IMR-90 (cell line): ENCODE results near the gene PDE4A. TPM values are rescaled to one million over a fixed set of nuclear protein-coding genes. Genes with fewer than 3 reads are reported as not detected.

ENCODE experiments used
- ATAC-seq: fragments of 200-7000 bp; cut with Tn5 transposase; 2 replicates; pipeline ENCODE4 v1.9.1; 2020; ENCODE audit warnings: low read depth, mild to moderate bottlenecking, moderate library complexity
- BruUV-seq: library from RNA; stranded (reverse); fragments of 400-500 nt; replicated peaks from 2 replicates; lab custom pipeline; 2021; lab: Mats Ljungman, UMichigan
- CTCF ChIA-PET: fragments of 300-600 bp; formaldehyde crosslinking; extraction: SDS; loops from one replicate; lab custom pipeline; 2021; ENCODE audit warnings: antibody characterized with exemption; lab: Yijun Ruan, JAX
- POLR2A ChIA-PET: fragments of 300-600 bp; sonication (Branson Sonifier 250); formaldehyde crosslinking; loops from one replicate; lab custom pipeline; 2022; ENCODE audit warnings: antibody characterized with exemption; ENCODE audit not compliant: unreplicated experiment; lab: Charles Lee
- DNase-seq: peaks from one replicate; pipeline ENCODE4 v3.0.0; 2013
- H2AFZ ChIP-seq: replicated peaks from 2 replicates; pipeline ENCODE3; 2013; ENCODE audit warnings: low read length, mild to moderate bottlenecking; ENCODE audit not compliant: poor library complexity
- H2AK5ac ChIP-seq: 2 replicates; pipeline ENCODE4 v1.6.1; 2013; ENCODE audit warnings: low read depth, low read length, inconsistent platforms
- H2AK9ac ChIP-seq: replicated peaks from 2 replicates; pipeline ENCODE3; 2013; ENCODE audit warnings: mild to moderate bottlenecking, low read depth, low read length, moderate library complexity; ENCODE audit not compliant: poor library complexity
- H2BK120ac ChIP-seq: 2 replicates; pipeline ENCODE4 v1.6.1; 2013; ENCODE audit warnings: low read depth, low read length, inconsistent platforms
- H2BK15ac ChIP-seq: 3 replicates; pipeline ENCODE4 v1.6.1; 2013; ENCODE audit warnings: low read depth, low read length, inconsistent platforms
- H2BK20ac ChIP-seq: 2 replicates; pipeline ENCODE4 v1.6.1; 2013; ENCODE audit warnings: low read depth, mild to moderate bottlenecking, inconsistent platforms, low read length, moderate library complexity
- H2BK5ac ChIP-seq: 2 replicates; pipeline ENCODE4 v1.6.1; 2013; ENCODE audit warnings: mild to moderate bottlenecking, low read depth, low read length, inconsistent platforms; ENCODE audit not compliant: poor library complexity, severe bottlenecking
- H3K14ac ChIP-seq: replicated peaks from 2 replicates; pipeline ENCODE4 v1.6.1; 2013; ENCODE audit warnings: low read depth, low read length, inconsistent platforms
- H3K18ac ChIP-seq: 2 replicates; pipeline ENCODE4 v1.6.1; 2013; ENCODE audit warnings: low read depth, low read length, control low read depth
- H3K23ac ChIP-seq: 2 replicates; pipeline ENCODE4 v1.6.1; 2013; ENCODE audit warnings: low read depth, low read length, inconsistent platforms
- H3K27ac ChIP-seq: 2 replicates; pipeline ENCODE4 v1.5.1; 2013; ENCODE audit warnings: mild to moderate bottlenecking, control low read depth, low read length; ENCODE audit not compliant: insufficient read depth
- H3K27me3 ChIP-seq: 2 replicates; pipeline ENCODE4 v1.6.1; 2013; ENCODE audit warnings: low read length; ENCODE audit not compliant: control insufficient read depth, insufficient read depth
- H3K36me3 ChIP-seq: 2 replicates; pipeline ENCODE4 v1.6.1; 2013; ENCODE audit warnings: low read length, mixed read lengths; ENCODE audit not compliant: control insufficient read depth, insufficient read depth
- H3K4ac ChIP-seq: 2 replicates; pipeline ENCODE4 v1.6.1; 2013; ENCODE audit warnings: low read depth, low read length, inconsistent platforms
- H3K4me1 ChIP-seq: 2 replicates; pipeline ENCODE4 v1.6.1; 2013; ENCODE audit warnings: low read length, mixed read lengths; ENCODE audit not compliant: control insufficient read depth, insufficient read depth
- H3K4me2 ChIP-seq: 2 replicates; pipeline ENCODE4 v1.6.1; 2013; ENCODE audit warnings: low read depth, mild to moderate bottlenecking, control low read depth, low read length, moderate library complexity
- H3K4me3 ChIP-seq: 2 replicates; pipeline ENCODE4 v1.5.1; 2013; ENCODE audit warnings: low read depth, mild to moderate bottlenecking, control low read depth, low read length, moderate library complexity; ENCODE audit not compliant: insufficient read depth
- H3K56ac ChIP-seq: 2 replicates; pipeline ENCODE4 v1.6.1; 2013; ENCODE audit warnings: low read length, inconsistent platforms; ENCODE audit not compliant: insufficient read depth; ENCODE audit errors: extremely low read depth
- H3K79me1 ChIP-seq, 2 experiments: 2 replicates each; pipeline ENCODE4 v1.6.1; 2013; ENCODE audit warnings: low read length in 2 of 2, inconsistent platforms in 1 of 2, low read depth in 1 of 2
- H3K9ac ChIP-seq: 2 replicates; pipeline ENCODE4 v1.6.1; 2013; ENCODE audit warnings: low read depth, low read length, control low read depth
- H3K9me1 ChIP-seq: 2 replicates; pipeline ENCODE4 v1.6.1; 2013; ENCODE audit warnings: low read length, inconsistent platforms; ENCODE audit not compliant: insufficient read depth
- H3K9me3 ChIP-seq: 2 replicates; pipeline ENCODE4 v1.6.1; 2013; ENCODE audit warnings: low read length; ENCODE audit not compliant: control insufficient read depth, insufficient read depth
- H4K20me1 ChIP-seq: 2 replicates; pipeline ENCODE4 v1.6.1; 2013; ENCODE audit warnings: low read length, inconsistent platforms; ENCODE audit not compliant: insufficient read depth
- H4K5ac ChIP-seq: 2 replicates; pipeline ENCODE4 v1.6.1; 2013; ENCODE audit warnings: mild to moderate bottlenecking, low read depth, low read length, control low read depth
- H4K8ac ChIP-seq, 2 experiments: 2 replicates each; pipeline ENCODE4 v1.6.1; 2013; ENCODE audit warnings: low read depth in 2 of 2, low read length in 2 of 2, control low read depth in 1 of 2, inconsistent platforms in 1 of 2
- H4K91ac ChIP-seq: 2 replicates; pipeline ENCODE4 v1.6.1; 2013; ENCODE audit warnings: low read depth, low read length, inconsistent platforms; ENCODE audit not compliant: insufficient read depth
- BHLHE40 ChIP-seq: fragments of 150-350 bp; IDR thresholded peaks from 2 replicates; pipeline ENCODE4 v1.6.1; 2016; ENCODE audit warnings: mild to moderate bottlenecking, low read depth, low read length
- CEBPB ChIP-seq: IDR thresholded peaks from 2 replicates; pipeline ENCODE4 v1.6.1; 2012; ENCODE audit warnings: low read depth, low read length, improper control_type of control experiment
- CHD1 ChIP-seq: IDR thresholded peaks from 2 replicates; pipeline ENCODE4 v1.6.1; 2012; ENCODE audit warnings: low read depth, low read length, improper control_type of control experiment
- FOS ChIP-seq: fragments of 150-350 bp; IDR thresholded peaks from 2 replicates; pipeline ENCODE4 v1.6.1; 2016; ENCODE audit warnings: low read depth, low read length
- MAFK ChIP-seq: IDR thresholded peaks from 2 replicates; pipeline ENCODE4 v1.6.1; 2012; ENCODE audit warnings: low read depth, low read length, improper control_type of control experiment
- MAZ ChIP-seq: IDR thresholded peaks from 2 replicates; pipeline ENCODE4 v1.6.1; 2012; ENCODE audit warnings: low read depth, mild to moderate bottlenecking, low read length, improper control_type of control experiment, moderate library complexity, borderline replicate concordance
- MXI1 ChIP-seq: IDR thresholded peaks from 2 replicates; pipeline ENCODE4 v1.6.1; 2012; ENCODE audit warnings: low read depth, mild to moderate bottlenecking, low read length, moderate library complexity, borderline replicate concordance
- NFE2L2 ChIP-seq: fragments of 150-350 bp; IDR thresholded peaks from 2 replicates; pipeline ENCODE4 v1.6.1; 2016; ENCODE audit warnings: low read depth, mild to moderate bottlenecking, low read length
- POLR2A ChIP-seq: IDR thresholded peaks from 2 replicates; pipeline ENCODE4 v1.6.1; 2012; ENCODE audit warnings: mild to moderate bottlenecking, low read depth, low read length
- RAD21 ChIP-seq: IDR thresholded peaks from 2 replicates; pipeline ENCODE4 v1.6.1; 2012; ENCODE audit warnings: low read length, improper control_type of control experiment
- RCOR1 ChIP-seq: IDR thresholded peaks from 2 replicates; pipeline ENCODE4 v1.6.1; 2012; ENCODE audit warnings: mild to moderate bottlenecking, low read length, improper control_type of control experiment; ENCODE audit not compliant: insufficient replicate concordance
- RFX5 ChIP-seq: IDR thresholded peaks from 2 replicates; pipeline ENCODE4 v1.8.0; 2012; ENCODE audit warnings: low read depth, mild to moderate bottlenecking, low read length, moderate library complexity
- SMC3 ChIP-seq: fragments of 150-350 bp; IDR thresholded peaks from 2 replicates; pipeline ENCODE4 v1.6.1; 2016; ENCODE audit warnings: low read depth, mild to moderate bottlenecking, antibody characterized with exemption, low read length, moderate library complexity
- WGBS, 2 experiments: methylation state at CpG; one replicate each; pipeline versions ENCODE4 v1.1.5 to v1.1.7; 2013; ENCODE audit warnings: missing lambda C conversion rate in 2 of 2; ENCODE audit not compliant: insufficient read length in 1 of 2; ENCODE audit errors: extremely low coverage in 2 of 2; 5-methylcytosine and 5-hydroxymethylcytosine counted together
- dilution Hi-C: fragments of 300-500 bp; cut with HindIII; formaldehyde crosslinking; loops from one replicate; pipeline ENCODE4 v1.14.3; 2018; ENCODE audit warnings: low sequenced_read_pairs; ENCODE audit not compliant: unreplicated experiment
- in situ Hi-C: fragments of 300-500 bp; cut with MboI; formaldehyde crosslinking; loops from 3 replicates; pipeline ENCODE4 v1.14.3; 2019; ENCODE audit warnings: low sequenced_read_pairs, inconsistent platforms, mixed read lengths
- intact Hi-C: fragments of 100-400 bp; cut with micrococcal nuclease; formaldehyde crosslinking; loops from 2 replicates; pipeline ENCODE4 v1.10.0; 2022
- polyA plus RNA-seq, 3 experiments: library from polyadenylated mRNA; depleted of rRNA; stranded (reverse); fragments of >200 nt; gene quantifications; 2 replicates each; pipeline ENCODE4 v1.2.3, GENCODE V29; 2012; ENCODE audit warnings: low replicate concordance in 1 of 3
- total RNA-seq: library from RNA; depleted of rRNA; stranded (reverse); fragments of >200 nt; gene quantifications from 2 replicates; pipeline ENCODE4 v1.2.3, GENCODE V29; 2012
- TF ChIP-seq, protein P1 (sequence below): fragments of 150-350 bp; IDR thresholded peaks from 2 replicates; pipeline ENCODE4 v1.6.1; 2016; ENCODE audit warnings: low read depth, mild to moderate bottlenecking, low read length, moderate library complexity, borderline replicate concordance
- TF ChIP-seq, protein P2 (sequence below): conservative IDR thresholded peaks from 2 replicates; pipeline ENCODE4 v1.5.1; 2012; ENCODE audit warnings: mild to moderate bottlenecking, low read depth, low read length, improper control_type of control experiment
- TF ChIP-seq, protein P3 (sequence below): fragments of 150-350 bp; IDR thresholded peaks from 2 replicates; pipeline ENCODE4 v1.6.1; 2017; ENCODE audit warnings: mild to moderate bottlenecking, antibody characterized with exemption, low read length, low read depth

The PDE4A gene
- total and polyA plus RNA-seq, 2 of the 4 experiments (the other 2 are of a cell fraction): 1.8 to 7.0 TPM

DNA sequence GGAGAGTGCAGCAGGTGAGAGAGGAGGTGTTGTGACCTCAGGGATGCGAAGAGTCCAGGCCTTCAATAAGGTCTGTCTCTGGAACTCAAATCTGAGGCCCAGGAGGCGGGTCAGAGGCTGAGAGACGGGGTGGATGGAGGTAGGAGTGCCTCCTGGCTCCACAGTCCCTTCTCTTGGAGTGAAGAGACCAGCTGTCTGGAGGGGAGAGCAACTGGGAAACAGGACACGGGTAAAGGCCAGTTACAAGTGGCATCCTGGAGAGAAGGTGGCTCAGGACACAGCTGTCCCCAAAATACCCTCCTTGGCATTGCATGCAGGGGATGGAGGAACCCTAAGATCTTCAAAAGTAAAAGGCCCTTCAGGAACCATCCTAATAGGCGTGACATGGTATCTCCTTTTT, 19.2 kb downstream of the PDE4A start:
- Histone ChIP-seq H2BK20ac (no peak overlapping the region), H2AK9ac (no peak overlapping the region), H3K27ac (no peak overlapping the region), H4K8ac (no peak overlapping the region), H4K20me1 (no peaks in the 10 kb centered on the region; the same call in 1 of the 2 replicates), H3K27me3 (no peaks in the 10 kb centered on the region), H2AK5ac (no peak overlapping the region), H3K4ac (no peak overlapping the region), H3K9me3 (no peaks in the 10 kb centered on the region), H4K5ac (no peak overlapping the region), H4K91ac (no peak overlapping the region), H3K9ac (no peak overlapping the region), H3K9me1 (no peaks in the 10 kb centered on the region), H2AFZ (no peak overlapping the region), H3K79me1 (peaks cover 8 to 29% of the 10 kb centered on the region in 2 experiments; a peak in 3 of 4 replicates), H2BK5ac (no peak overlapping the region), H3K4me1 (no peaks in the 10 kb centered on the region), H3K23ac (no peak overlapping the region), H3K56ac (no peak overlapping the region), H3K14ac (no peak overlapping the region), H3K36me3 (no peaks in the 10 kb centered on the region), H2BK15ac (no peak overlapping the region), H3K4me3 (no peak overlapping the region), H2BK120ac (no peak overlapping the region), H3K4me2 (no peak overlapping the region), H3K18ac (no peak overlapping the region)
- ATAC-seq (no peak), DNase-seq (no peak)
- WGBS, 2 experiments: 80% methylated on average over 1 of the region's 5 CpGs; no CpG with 5 or more reads in 1 of the 2 experiments
- intact Hi-C loops (no loop called here), dilution Hi-C loops (no loop called here), in situ Hi-C loops (no loop called here)
- no TSS peak for BruUV-seq
- TF ChIP-seq CHD1 (no peak), MAFK (no peak), RFX5 (no peak), RAD21 (no peak), MAZ (no peak), BHLHE40 (no peak), POLR2A (no peak), RCOR1 (no peak), FOS (no peak), SMC3 (no peak), MXI1 (no peak), CEBPB (no peak), NFE2L2 (no peak)
- TF ChIP-seq, protein P1, sequence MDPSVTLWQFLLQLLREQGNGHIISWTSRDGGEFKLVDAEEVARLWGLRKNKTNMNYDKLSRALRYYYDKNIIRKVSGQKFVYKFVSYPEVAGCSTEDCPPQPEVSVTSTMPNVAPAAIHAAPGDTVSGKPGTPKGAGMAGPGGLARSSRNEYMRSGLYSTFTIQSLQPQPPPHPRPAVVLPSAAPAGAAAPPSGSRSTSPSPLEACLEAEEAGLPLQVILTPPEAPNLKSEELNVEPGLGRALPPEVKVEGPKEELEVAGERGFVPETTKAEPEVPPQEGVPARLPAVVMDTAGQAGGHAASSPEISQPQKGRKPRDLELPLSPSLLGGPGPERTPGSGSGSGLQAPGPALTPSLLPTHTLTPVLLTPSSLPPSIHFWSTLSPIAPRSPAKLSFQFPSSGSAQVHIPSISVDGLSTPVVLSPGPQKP: no peak
- TF ChIP-seq, protein P2, sequence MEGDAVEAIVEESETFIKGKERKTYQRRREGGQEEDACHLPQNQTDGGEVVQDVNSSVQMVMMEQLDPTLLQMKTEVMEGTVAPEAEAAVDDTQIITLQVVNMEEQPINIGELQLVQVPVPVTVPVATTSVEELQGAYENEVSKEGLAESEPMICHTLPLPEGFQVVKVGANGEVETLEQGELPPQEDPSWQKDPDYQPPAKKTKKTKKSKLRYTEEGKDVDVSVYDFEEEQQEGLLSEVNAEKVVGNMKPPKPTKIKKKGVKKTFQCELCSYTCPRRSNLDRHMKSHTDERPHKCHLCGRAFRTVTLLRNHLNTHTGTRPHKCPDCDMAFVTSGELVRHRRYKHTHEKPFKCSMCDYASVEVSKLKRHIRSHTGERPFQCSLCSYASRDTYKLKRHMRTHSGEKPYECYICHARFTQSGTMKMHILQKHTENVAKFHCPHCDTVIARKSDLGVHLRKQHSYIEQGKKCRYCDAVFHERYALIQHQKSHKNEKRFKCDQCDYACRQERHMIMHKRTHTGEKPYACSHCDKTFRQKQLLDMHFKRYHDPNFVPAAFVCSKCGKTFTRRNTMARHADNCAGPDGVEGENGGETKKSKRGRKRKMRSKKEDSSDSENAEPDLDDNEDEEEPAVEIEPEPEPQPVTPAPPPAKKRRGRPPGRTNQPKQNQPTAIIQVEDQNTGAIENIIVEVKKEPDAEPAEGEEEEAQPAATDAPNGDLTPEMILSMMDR: no peak
- TF ChIP-seq, protein P3, sequence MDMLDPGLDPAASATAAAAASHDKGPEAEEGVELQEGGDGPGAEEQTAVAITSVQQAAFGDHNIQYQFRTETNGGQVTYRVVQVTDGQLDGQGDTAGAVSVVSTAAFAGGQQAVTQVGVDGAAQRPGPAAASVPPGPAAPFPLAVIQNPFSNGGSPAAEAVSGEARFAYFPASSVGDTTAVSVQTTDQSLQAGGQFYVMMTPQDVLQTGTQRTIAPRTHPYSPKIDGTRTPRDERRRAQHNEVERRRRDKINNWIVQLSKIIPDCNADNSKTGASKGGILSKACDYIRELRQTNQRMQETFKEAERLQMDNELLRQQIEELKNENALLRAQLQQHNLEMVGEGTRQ: no peak
- CTCF ChIA-PET: no interaction called here
- POLR2A ChIA-PET: no interaction called here
